ENCODE results near the gene AGPAT4. TPM values are rescaled to one million over a fixed set of nuclear protein-coding genes. Genes with fewer than 3 reads are reported as not detected.
A peak's percentile ranks its signal among the peaks of the same experiment; 100 is the strongest.

The AGPAT4 gene
- total RNA-seq, 1 experiment from 2014 or later, result 3.6 TPM

DNA sequence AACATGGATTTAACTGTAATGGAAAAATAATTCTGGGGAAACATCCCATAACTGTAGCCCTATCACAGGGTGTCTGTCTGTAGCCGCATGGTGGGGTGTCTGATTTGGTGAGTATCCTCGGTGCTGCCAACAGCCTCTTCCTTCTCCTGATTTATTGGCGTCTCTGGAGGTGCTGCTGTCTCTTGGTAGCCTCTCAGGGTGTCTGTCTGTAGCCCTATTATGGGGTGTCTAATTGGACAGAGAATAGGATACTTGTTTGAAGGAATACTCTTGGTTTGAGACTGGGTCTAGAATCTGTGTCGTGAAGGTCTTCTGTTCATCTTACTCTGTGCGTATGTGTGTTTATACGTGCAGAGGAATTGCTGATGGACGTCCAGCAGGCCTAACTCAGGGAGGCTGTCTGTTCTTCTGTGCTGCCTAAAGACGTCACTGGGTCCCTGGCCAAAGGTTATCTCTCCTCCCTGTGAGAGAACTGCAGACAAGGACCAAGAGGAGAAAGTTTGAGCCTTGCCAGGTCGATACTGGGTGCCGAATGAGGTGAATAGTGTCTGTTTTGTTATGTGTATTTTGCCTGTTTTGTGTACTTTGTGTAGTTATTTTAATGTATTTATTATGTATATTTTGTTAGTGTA, 18.9 kb upstream of the AGPAT4 start:
- no peak for DNase-seq (ENCODE audit: low read depth)
- in situ Hi-C loops (cut with HindIII; ENCODE audit: low pct_unique_long_range_greater_than_20kb, low sequenced_read_pairs), result no loop called here

DNA sequence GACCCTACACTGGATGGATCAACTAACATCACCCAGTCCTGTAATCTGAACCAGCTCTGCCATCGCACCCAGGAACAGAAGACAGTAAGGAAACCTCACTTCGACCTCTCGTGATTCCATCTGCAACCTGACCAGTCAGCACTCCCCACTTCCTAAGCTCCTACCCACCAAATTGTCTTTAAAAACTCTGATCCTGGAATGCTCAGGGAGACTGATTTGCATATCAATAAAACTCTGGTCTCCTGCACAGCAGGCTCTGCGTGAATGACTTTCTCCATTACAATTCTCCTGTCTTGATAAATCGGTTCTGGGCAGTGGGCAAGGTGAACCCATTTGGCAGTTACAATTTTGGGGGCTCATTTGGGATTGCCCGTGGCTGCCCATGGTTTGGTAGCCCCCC, 18.3 kb upstream of the AGPAT4 start:
- in situ Hi-C loops (cut with HindIII; ENCODE audit: low pct_unique_long_range_greater_than_20kb, low sequenced_read_pairs), result no loop called here
- no peak for DNase-seq (ENCODE audit: low read depth)

DNA sequence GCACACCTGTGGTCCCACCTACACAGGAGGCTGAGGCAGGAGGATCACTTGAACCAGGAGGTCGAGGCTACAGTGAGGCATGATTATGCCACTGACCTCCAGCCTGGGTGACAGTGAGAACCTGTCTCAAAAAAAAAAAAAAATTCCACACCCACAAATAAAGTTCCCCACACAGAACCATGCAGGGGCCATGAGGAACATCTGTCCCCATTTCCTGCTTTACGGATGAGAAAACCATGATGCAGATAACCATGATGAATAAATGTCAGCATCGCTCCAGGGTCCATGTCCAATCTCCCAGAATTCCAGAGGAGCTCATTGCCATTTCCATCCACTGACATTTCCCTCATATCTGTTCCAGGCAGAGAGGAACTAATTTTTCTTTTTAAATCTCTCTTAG, 16.9 kb upstream of the AGPAT4 start:
- in situ Hi-C loops (cut with HindIII; ENCODE audit: low pct_unique_long_range_greater_than_20kb, low sequenced_read_pairs), result no loop called here
- no peak for DNase-seq (ENCODE audit: low read depth)

DNA sequence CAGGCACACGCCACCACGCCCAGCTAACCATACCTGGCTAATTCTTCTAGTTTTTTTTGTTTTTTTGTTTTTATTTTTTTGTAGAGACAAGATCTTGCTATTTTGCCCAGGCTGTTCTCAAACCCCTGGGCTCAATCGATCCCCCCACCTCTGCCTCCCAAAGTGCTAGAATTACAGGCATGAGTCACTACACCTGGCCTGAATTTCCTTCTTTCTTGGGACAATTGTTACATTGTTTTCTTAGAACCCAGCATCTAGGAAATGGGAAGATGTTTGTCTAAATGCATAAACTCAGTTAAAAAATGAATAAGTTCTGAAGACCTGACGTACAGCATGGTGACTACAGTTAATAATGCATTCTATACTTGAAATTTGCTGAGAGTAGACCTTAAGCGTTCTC, 10.8 kb upstream of the AGPAT4 start:
- DNase-seq (ENCODE audit: low read depth), result no peak
- in situ Hi-C loops (cut with HindIII; ENCODE audit: low pct_unique_long_range_greater_than_20kb, low sequenced_read_pairs), result no loop called here

DNA sequence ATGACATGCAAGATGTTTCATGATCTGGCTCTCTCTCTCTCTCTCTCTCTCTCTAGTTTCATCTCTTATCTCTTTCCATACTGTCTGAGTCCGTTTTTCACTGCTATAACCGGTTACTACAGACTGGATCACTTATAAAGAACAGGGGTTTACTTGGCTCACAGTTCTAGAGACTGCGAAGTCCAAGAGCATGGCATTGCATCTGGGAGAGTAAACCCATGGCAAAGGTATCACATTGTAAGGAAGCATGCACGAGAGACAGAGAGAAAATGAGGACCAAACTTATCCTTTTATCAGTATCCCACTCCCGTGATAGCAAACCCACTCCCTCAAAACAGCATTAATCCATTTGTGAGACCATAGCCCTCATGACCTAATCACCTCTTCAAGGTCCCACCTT, 7.2 kb upstream of the AGPAT4 start:
- in situ Hi-C loops (cut with HindIII; ENCODE audit: low pct_unique_long_range_greater_than_20kb, low sequenced_read_pairs), result no loop called here
- no peak for DNase-seq (ENCODE audit: low read depth)

DNA sequence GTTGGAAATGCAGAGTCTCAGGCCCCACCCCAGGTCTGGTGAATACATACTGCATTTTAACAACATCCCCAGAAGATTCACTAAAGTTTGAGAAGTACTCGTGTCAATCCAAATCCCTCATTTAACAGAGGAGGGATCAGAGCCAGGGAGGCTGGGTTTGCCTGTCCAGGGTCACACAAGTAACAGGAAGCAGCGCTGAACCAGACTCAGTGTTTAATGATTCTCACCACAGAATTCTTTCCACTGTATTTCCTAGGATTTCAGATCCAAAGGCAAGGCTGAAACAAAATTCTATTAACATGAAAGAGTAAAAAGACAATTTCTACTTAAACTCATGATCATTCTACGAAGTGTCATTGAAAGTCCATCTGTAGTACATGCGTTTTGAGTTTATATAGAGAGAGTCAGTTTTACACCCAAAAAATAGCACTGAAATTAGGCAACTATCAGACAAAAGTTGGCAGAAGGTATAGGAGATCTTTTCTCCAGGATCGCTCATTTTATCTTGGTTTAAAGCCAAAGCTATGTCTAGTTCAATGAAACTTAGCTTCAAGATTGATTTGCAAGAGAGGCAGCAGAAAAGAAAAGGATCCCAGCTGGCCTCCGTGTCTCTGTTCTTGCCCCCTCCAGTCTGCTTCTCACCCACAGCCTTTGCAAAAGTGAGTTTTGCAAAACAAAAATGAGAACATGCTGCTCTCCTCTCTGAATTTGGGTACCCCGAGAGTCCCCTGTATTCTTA, 6.0 kb upstream of the AGPAT4 start:
- in situ Hi-C loops (cut with HindIII; ENCODE audit: low pct_unique_long_range_greater_than_20kb, low sequenced_read_pairs), result no loop called here
- no peak for DNase-seq (ENCODE audit: low read depth)

DNA sequence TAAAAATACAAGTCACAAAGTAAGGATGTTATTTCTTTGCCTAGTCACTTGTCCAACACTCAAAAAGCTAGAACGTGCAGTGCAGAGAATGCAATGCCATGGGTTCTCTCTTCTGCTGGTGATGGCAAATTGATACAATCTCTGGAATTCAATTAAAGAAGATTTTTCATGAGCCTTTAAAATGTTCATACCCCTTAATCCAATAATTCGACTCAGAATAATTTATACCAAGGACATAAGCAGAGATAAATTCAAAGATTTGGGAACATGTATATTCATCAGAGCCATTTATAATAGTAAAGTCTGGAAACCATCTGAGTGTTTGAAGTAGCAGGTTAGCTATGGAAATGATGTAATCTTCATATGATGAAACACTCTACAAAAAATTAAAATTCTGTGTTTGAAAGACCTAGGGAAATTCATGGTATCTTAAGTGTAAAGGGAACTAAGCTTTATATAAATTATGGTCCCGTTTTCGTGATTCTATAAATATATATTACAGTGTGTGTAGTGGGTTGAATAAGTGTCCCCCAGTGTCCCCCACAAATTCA, 2.8 kb upstream of the AGPAT4 start:
- no peak for DNase-seq (ENCODE audit: low read depth)
- in situ Hi-C loops (cut with HindIII; ENCODE audit: low pct_unique_long_range_greater_than_20kb, low sequenced_read_pairs), result no loop called here

DNA sequence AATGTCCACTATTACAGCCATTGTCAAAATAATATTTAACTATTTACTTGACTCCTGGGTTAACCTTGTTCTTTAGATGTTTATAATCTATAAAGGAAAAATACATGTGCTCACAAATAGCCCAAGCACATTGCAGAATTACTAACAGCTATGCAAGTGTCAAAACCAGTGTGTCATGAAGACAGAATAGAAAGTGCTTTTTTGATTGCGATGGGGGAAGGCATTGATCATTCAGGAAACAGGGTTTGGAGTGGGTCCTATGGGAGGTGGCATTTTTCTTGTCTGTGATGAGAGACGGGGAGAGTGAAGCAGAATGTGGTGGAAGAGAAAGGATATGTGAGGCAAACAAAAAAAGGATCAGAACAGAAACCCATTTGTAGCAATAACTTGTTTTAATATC, 1.0 kb upstream of the AGPAT4 start:
- in situ Hi-C loops (cut with HindIII; ENCODE audit: low pct_unique_long_range_greater_than_20kb, low sequenced_read_pairs), result no loop called here
- DNase-seq (ENCODE audit: low read depth), result no peak

DNA sequence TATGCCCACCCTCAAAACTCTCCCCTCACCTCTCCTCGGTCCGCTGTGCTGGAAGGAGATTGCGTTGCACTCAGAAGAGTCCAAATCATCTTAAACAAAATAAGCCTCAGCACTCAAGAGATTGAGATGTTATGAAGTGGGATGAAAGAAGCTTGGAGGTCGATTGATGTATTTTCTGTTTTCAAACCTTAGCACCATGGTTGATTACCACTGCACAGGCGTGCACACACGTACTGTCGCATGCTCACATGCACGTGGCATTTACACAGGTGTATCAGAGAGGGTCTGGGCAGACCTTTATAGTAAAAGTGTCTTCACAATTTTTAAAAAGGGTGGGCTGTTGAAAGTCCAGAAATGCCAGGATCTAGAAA, 612 bp upstream of the AGPAT4 start:
- DNase-seq (ENCODE audit: low read depth), result no peak
- in situ Hi-C loops (cut with HindIII; ENCODE audit: low pct_unique_long_range_greater_than_20kb, low sequenced_read_pairs), result no loop called here

DNA sequence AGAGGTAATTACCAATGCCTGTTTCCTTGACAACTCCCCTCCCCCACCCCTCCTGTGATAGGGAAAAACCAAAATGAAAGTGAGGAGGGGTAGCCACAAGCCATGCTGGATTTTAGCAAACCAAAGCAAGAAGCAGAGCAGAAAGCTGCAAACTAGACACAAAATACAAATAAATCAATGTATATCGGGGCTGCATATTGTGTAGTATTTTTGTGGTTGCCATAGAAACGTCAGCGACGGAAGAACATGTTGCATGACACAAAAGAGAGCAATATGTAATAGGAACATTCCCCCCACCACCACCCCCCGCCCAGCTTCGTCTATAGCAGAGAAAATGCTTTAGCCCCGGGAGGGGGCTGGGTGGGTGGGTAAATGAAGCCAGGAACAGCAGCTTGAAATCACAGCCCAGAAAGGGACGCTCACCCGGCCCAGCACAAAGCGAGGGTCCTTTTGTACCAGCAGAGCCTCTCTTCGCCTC, 548 bp downstream of the AGPAT4 start:
- DNase-seq (ENCODE audit: low read depth), result peak; percentile 45

DNA sequence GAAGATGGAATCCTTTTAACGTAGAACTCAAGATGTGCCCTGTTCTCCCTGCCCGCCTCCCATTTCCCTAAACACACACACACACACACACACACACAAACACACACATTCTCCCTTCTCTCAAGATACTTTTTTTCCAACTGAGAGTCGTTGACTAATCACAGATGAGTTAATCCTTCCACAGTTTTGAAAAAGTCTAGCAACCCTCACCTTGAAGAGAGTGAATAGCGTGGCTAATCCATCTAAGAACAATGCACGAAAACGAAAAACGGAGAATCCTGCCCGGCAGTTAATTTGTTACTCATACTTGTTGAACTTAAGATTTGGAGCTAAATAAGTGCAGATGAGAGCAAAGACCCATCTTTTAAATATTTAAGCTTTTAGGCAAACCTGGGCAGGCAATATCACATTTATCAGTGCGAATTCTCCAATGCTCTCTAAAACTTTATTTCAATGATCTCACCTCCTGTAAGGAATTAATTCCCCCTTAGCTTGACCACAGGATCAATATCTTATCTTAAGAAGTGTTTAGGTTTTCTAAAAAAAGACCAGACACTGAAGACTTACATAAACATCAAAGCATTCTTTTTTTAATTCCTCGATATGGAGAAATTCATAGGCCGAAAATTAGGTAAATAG, 1.1 kb downstream of the AGPAT4 start:
- no peak for DNase-seq (ENCODE audit: low read depth)

More for the DNA sequence above, 548 bp downstream of the AGPAT4 start:
- in situ Hi-C loops (cut with HindIII; ENCODE audit: low pct_unique_long_range_greater_than_20kb, low sequenced_read_pairs), result no loop called here

DNA sequence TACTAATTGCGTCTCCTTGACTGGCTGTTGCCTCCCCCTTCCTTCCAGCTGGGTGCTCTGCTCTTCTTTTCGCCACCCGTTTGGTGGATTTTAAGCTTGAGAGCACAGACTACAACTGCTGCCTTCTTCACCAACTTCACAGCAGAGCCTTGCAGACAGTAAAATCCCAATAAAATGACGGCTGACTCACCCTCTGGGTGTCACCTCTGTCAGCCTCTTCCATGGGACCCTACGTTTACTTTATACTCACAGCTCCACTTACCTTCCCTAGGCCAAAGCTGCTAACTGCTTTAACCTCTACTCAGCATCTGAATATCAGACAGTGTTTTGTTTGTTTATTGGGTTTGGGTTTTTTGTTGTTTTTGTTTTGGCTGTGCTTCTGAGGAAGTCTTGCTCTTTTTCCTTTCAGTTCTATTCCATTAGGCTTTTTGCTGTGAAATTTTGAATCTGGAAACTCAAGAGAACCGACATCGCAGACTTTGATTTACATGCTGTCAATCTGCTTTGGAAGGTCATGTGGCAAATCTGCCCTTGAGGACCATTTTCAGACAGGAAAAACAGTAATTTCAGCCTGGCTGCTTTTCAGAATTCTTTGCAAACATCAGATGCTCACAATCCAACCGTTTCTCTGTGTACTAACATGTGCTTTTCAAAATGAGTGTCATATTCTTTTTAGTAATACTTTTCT, 2.4 kb downstream of the AGPAT4 start:
- in situ Hi-C loops (cut with HindIII; ENCODE audit: low pct_unique_long_range_greater_than_20kb, low sequenced_read_pairs), result no loop called here
- peak; percentile 26 for DNase-seq (ENCODE audit: low read depth)

More for the DNA sequence above, 1.1 kb downstream of the AGPAT4 start:
- in situ Hi-C loops (cut with HindIII; ENCODE audit: low pct_unique_long_range_greater_than_20kb, low sequenced_read_pairs), result no loop called here

DNA sequence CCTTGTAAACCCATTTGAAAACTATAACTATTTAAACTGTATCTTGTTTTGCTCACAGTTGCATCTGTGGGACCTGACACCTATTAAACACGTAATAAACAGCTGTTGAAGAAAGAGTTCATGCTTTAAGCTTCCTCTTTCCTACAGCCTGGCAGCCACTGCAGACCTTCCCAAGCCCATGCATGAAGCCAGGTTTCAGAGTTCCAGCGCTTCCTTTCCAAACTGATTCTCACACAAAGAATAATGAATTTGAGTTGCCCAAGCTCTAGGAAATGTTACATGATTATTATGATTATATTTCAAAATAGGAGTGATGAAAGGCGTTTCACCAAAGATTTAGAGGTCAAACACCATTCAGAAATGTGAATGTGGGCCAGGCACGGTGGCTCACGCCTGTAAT, 3.7 kb downstream of the AGPAT4 start:
- in situ Hi-C loops (cut with HindIII; ENCODE audit: low pct_unique_long_range_greater_than_20kb, low sequenced_read_pairs), result no loop called here
- DNase-seq (ENCODE audit: low read depth), result no peak

DNA sequence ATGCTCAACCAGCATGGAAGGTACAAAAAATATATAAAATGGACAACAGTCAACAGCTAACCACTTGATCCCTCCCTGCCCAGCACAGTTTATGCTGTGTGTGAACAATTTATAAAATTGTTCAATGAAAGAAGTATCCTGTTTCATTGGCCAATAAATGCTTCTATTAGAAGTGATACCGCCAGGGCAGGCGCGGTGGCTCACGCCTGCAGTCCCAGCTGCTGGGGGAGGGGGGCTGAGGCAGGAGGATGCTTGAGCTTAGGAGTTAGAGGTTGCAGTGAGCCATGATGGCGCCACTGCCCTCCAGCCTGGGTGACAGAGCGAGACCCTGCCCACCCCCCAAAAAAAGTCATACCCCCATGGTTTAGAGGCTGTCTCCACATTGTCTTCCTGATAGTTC, 4.6 kb downstream of the AGPAT4 start:
- no peak for DNase-seq (ENCODE audit: low read depth)
- in situ Hi-C loops (cut with HindIII; ENCODE audit: low pct_unique_long_range_greater_than_20kb, low sequenced_read_pairs), result no loop called here

DNA sequence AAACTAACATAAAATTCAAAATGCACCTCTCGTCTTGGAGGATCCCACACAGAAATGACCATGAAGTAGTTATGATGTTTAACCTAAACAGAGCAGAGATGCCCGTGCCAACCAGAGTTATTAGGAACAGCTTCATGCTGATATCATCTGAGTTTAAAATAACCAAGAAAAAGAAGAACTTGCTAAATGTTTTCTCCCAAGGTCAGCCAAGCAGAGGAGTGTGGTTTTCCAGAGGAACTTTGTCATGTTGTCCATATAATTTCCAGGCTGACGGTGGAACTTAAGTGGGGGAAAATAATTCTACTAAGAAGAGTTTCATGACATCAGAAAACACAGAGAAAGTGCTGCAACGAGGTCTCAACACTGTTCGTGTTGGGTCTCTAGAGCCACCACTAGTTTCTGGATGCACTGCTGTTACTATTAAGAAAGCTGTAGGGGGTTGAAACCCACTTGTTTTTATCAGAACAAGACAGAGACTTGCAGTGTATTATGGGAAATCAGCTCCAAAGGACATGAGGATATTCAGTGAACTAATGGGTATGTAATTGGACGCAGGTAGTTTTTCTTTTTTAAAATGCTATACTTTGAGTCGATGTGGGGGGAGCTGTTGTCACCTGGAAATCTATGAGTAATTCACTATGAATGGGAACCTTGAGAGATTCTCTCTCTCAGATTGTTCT, 5.2 kb downstream of the AGPAT4 start:
- in situ Hi-C loops (cut with HindIII; ENCODE audit: low pct_unique_long_range_greater_than_20kb, low sequenced_read_pairs), result no loop called here
- no peak for DNase-seq (ENCODE audit: low read depth)

DNA sequence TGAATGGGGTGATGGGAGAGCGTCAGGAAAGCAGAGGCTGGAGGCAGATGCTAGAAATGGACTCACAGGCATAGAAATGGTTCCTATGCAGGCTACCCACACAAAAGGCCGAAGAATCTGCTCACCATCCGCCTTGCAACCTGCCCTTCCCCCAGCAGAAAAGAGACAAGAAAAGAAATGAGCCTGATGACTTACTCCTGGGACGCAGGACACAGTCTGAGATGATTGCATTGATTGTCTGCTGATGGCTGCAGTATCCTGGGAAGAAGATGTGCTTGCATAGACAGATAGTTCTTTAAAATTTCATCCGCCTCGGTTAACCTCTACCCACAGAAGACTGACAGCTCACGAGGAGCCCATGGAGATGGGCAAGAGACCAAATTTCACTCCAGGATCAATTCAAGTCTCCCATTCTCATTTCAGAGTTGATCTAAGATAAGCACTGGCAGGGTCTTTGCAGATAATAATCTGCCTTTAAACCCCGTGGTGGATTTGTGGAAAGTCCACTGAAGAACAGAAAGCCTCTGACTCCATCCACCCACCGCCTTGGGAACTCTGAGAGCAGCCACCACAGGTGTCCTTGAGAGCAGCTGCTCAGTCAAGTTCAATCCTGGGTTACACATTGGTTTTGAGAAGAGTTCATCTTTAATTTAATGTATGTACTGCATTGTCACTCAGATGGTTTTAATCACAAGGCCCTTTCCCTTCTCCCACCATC, 7.2 kb downstream of the AGPAT4 start:
- in situ Hi-C loops (cut with HindIII; ENCODE audit: low pct_unique_long_range_greater_than_20kb, low sequenced_read_pairs), result no loop called here
- no peak for DNase-seq (ENCODE audit: low read depth)

DNA sequence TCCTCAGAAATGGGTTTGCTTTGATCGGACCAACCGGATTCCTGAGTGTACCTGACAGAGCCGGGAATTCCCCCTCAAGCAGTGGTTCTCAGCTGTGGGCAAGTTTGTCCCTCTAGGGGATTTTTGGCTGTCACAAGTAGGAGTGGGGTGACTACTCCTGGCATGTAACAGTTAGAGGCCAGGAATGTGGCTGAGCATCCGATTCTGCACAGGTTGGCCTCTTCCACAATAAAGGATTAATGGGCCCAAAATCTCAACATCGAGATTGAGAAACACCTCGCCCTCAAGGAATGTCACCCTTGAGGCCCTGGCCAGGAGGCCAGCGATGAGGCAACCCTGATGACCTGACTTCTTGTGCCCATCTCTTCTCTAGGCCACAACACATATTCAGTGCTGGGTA, 7.9 kb downstream of the AGPAT4 start:
- in situ Hi-C loops (cut with HindIII; ENCODE audit: low pct_unique_long_range_greater_than_20kb, low sequenced_read_pairs), result no loop called here
- peak; percentile 34 for DNase-seq (ENCODE audit: low read depth)

DNA sequence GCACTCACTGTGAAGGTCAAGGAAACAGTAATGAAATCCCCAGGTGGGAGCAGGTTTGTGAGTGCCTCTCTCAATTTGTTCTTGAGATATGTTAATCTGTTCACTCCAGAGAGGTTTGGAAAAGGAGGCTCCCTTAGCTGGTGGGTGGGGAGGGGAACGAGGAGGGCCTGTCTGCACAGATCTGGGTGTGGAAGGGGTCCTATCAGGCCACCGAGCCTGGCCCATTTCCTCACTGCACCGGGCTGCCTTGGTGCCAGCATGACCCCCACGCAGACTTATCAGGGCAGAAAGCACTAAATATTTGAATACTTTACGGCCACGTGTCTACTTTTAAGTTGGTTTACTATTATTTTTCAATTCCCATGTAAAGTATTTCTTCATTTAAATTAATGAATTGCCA, 8.3 kb downstream of the AGPAT4 start:
- in situ Hi-C loops (cut with HindIII; ENCODE audit: low pct_unique_long_range_greater_than_20kb, low sequenced_read_pairs), result no loop called here
- DNase-seq (ENCODE audit: low read depth), result no peak

Measured in Caki2 (cell line).